GM19324 (cell line): ENCODE measurements around the gene SLC25A1.

Experiments used
- ATAC-seq: cut with Tn5 transposase; IDR thresholded peaks from one replicate; pipeline ENCODE4 v1.9.1; 2021; ENCODE audit warnings: mild to moderate bottlenecking, moderate library complexity; ENCODE audit not compliant: unreplicated experiment, low FRiP score

Gene SLC25A1

GRCh38 chr22:19126309-19127273 is 51.9 kb downstream of the SLC25A1 start:
- ATAC-seq: no peak
